Measurements from ENCODE around the gene SIX5.

Gene SIX5

GRCh38 chr19:45778010-45778661, 9.1 kb upstream of the SIX5 start:
- no peak for DNase-seq (ENCODE audit: extremely low read depth, low read depth)
- TF ChIP-seq CTCF (IDR thresholded peaks at IDR 0.05; ENCODE audit: low read depth, low read length), result no peak

GRCh38 chr19:45777395-45777961, 8.4 kb upstream of the SIX5 start:
- no peak for DNase-seq (ENCODE audit: extremely low read depth, low read depth)
- TF ChIP-seq CTCF (IDR thresholded peaks at IDR 0.05; ENCODE audit: low read depth, low read length), result no peak

GRCh38 chr19:45774765-45775164, 5.7 kb upstream of the SIX5 start:
- DNase-seq (ENCODE audit: extremely low read depth, low read depth), result no peak
- TF ChIP-seq CTCF (IDR thresholded peaks at IDR 0.05; ENCODE audit: low read depth, low read length), result no peak

- DNase-seq (ENCODE audit: extremely low read depth, low read depth), result no peak
- no peak for TF ChIP-seq CTCF (IDR thresholded peaks at IDR 0.05; ENCODE audit: low read depth, low read length)
Measured at GRCh38 chr19:45773384-45773783, 4.3 kb upstream of the SIX5 start.

GRCh38 chr19:45772912-45773311, 3.9 kb upstream of the SIX5 start:
- DNase-seq (ENCODE audit: extremely low read depth, low read depth), result no peak
- TF ChIP-seq CTCF (IDR thresholded peaks at IDR 0.05; ENCODE audit: low read depth, low read length), result no peak

- TF ChIP-seq CTCF (IDR thresholded peaks at IDR 0.05; ENCODE audit: low read depth, low read length), result no peak
- no peak for DNase-seq (ENCODE audit: extremely low read depth, low read depth)
Measured at GRCh38 chr19:45772130-45772840, 3.2 kb upstream of the SIX5 start.

GRCh38 chr19:45771311-45771933, 2.4 kb upstream of the SIX5 start:
- DNase-seq (ENCODE audit: extremely low read depth, low read depth), result no peak
- no peak for TF ChIP-seq CTCF (IDR thresholded peaks at IDR 0.05; ENCODE audit: low read depth, low read length)
